GM12872 (cell line): ENCODE results near the gene PSMD13.

Experiments used
- TF ChIP-seq, protein P1 (sequence below): IDR thresholded peaks from 3 replicates; pipeline ENCODE4 v1.5.1; 2011; ENCODE audit warnings: low read depth, mild to moderate bottlenecking, low read length, moderate library complexity; ENCODE audit not compliant: insufficient read depth

Gene PSMD13

GRCh38 chr11:218815-219593 lies 17.8 kb upstream of the PSMD13 start:
- TF ChIP-seq, protein P1, sequence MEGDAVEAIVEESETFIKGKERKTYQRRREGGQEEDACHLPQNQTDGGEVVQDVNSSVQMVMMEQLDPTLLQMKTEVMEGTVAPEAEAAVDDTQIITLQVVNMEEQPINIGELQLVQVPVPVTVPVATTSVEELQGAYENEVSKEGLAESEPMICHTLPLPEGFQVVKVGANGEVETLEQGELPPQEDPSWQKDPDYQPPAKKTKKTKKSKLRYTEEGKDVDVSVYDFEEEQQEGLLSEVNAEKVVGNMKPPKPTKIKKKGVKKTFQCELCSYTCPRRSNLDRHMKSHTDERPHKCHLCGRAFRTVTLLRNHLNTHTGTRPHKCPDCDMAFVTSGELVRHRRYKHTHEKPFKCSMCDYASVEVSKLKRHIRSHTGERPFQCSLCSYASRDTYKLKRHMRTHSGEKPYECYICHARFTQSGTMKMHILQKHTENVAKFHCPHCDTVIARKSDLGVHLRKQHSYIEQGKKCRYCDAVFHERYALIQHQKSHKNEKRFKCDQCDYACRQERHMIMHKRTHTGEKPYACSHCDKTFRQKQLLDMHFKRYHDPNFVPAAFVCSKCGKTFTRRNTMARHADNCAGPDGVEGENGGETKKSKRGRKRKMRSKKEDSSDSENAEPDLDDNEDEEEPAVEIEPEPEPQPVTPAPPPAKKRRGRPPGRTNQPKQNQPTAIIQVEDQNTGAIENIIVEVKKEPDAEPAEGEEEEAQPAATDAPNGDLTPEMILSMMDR = no peak

DNA sequence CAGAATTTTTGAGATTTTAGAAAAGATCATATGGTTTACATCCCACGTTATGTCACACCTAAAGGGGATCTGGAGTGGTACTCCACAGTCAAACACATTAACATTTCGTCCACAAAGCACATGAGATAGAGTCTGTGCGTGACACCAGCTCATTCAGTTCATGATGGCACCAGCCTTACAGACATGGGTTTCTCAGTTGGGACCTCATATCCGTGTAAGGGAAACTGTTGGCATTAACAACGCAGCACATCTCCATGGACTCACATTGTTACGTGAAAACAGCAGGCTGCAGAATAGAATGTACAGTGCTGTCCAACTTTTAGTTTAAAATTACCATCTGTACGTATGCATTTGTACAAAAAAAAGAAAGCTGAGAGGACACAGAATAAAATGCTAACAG lies 15.2 kb upstream of the PSMD13 start:
- TF ChIP-seq, protein P1 = no peak

DNA sequence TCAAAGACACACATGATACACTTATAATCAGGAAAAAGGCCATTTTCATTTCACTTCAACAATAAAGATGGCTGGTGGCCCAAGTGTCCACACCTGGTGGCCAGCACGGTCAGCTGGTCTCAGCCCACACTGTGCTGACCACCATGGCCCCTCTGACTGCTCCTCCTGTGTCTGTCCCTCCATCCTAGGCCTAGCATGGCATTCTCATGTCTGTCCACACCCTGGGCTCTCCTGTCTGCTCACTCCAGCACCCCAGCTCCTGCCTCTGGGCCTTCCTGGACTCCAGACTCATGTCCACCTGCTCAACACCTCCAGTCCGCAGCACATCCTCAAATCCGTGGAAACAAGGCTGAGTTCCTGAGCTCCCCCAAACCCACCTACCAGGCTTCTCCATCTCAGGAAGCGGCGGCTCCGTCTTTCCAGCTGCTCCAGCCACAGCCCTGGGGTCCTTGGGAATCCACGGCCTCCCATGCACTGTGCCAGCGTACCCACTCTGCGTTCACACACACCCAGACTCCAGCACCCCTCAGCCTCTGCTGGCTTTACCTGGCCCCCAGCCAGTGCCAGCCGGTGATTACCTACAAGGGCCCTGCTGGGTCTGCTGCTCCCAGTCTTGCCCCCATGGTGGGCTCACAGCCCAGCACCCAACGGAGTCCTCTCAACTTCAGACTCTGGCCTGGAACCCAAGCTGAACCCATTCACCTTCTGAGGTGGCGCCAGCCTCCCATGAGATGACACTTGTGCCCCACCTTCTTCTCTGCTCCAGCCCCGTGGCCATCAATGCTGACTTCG lies 14.6 kb upstream of the PSMD13 start:
- TF ChIP-seq, protein P1 = no peak

DNA sequence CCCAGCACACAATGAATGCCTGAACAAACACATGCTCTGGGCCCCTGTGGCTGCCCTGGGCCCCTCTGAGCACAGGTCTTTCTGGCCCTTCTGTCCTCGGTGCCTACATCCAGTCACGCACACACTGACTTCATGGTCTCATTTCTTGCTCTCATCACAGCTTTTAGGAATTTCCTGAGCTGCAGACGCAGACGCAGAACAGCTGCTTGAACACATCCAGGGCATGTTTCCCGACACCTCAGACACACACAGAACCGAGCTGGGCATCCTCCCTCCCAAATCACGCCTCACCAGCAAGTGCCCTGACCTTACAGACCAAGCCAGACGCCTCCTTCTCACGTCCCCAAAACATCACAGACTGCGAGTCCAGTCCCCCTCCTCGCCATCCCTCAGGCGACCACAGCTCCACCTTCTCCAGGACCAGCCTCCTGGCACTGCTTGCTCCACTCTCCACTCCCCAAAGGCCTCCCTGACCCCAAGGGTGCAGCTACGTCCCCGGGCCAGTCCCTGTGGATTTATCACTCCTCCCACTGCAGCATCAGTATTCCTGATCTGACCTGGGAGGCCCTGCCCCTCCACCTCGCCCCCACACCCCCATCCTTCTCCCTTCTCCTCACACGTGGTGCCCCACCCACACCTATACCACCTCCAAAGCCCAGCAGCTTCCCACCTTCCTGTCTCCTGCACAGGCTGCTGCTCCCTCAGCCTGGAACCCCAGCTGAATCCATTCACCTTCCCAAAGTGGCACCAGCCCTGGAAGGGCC lies 13.6 kb upstream of the PSMD13 start:
- TF ChIP-seq, protein P1 = no peak

- TF ChIP-seq, protein P1 = no peak
Observed at GRCh38 chr11:223884-224283, 12.9 kb upstream of the PSMD13 start.

- TF ChIP-seq, protein P1 = no peak
Observed at GRCh38 chr11:224424-224823, 12.4 kb upstream of the PSMD13 start.

- TF ChIP-seq, protein P1 = no peak
Observed at GRCh38 chr11:225734-226453, 10.9 kb upstream of the PSMD13 start.
